HepG2 (cell line): ENCODE measurements around the gene CLDN9. TPM values are rescaled to one million over a fixed set of nuclear protein-coding genes. Genes with fewer than 3 reads are reported as not detected.
A peak's percentile ranks its signal among the peaks of the same experiment; 100 is the strongest.

Experiments used
- ATAC-seq: fragments of 200-7000 bp; cut with Tn5 transposase; 3 replicates; pipeline ENCODE4 v1.9.1; 2020; ENCODE audit warnings: mild to moderate bottlenecking, moderate library complexity
- BruUV-seq: library from RNA; stranded (reverse); fragments of 400-500 nt; replicated peaks from 2 replicates; lab custom pipeline; 2021; lab: Mats Ljungman, UMichigan
- CTCF ChIA-PET: fragments of 300-600 bp; formaldehyde crosslinking; extraction: SDS; loops from one replicate; lab custom pipeline; 2021; ENCODE audit warnings: low total read pairs, inconsistent platforms, low intra/inter-chr PET ratio; lab: Yijun Ruan, JAX
- POLR2A ChIA-PET: fragments of 350-600 bp; sonication (Branson Sonifier 250); formaldehyde crosslinking; loops from one replicate; lab custom pipeline; 2020; ENCODE audit warnings: antibody characterized with exemption, inconsistent platforms; lab: Yijun Ruan, JAX
- DNase-seq: peaks from one replicate; pipeline ENCODE4 v3.0.0-alpha.2; 2015; ENCODE audit warnings: low spot score
- FAIRE-seq: peaks from 3 replicates; lab custom pipeline; 2011; peaks lifted over from hg19 to GRCh38; lab: Jason Lieb, UNC
- H2AFZ ChIP-seq: one replicate; pipeline ENCODE4 v1.6.1; 2011; ENCODE audit warnings: low read length, inconsistent platforms
- H3K27ac ChIP-seq: fragments of 300-600 bp; 3 replicates; pipeline ENCODE4 v1.8.0; 2011; ENCODE audit warnings: mixed run types, mild to moderate bottlenecking, mixed read lengths, low read length, inconsistent platforms; ENCODE audit not compliant: insufficient read depth; ENCODE audit errors: extremely low read length
- H3K27me3 ChIP-seq, 2 experiments: fragments of 200-600 bp in 1 of 2; 2 replicates in 1 of 2; 3 replicates in 1 of 2; pipeline versions ENCODE4 v1.6.0 to v1.8.0; 2011; ENCODE audit warnings: low read length in 2 of 2, mild to moderate bottlenecking in 2 of 2, moderate library complexity in 2 of 2, inconsistent platforms in 1 of 2; ENCODE audit not compliant: insufficient read depth in 2 of 2, control insufficient read depth in 1 of 2
- H3K36me3 ChIP-seq, 2 experiments: fragments of 200-600 bp in 1 of 2; replicated peaks in 1 of 2; 2 replicates in 1 of 2; 3 replicates in 1 of 2; pipeline versions ENCODE4 v1.5.1 to v1.8.0; 2011; ENCODE audit warnings: low read length in 2 of 2, inconsistent platforms in 1 of 2; ENCODE audit not compliant: insufficient read depth in 2 of 2, control insufficient read depth in 1 of 2
- H3K4me1 ChIP-seq: 2 replicates; pipeline ENCODE4 v1.5.1; 2012; ENCODE audit warnings: low read length, inconsistent platforms; ENCODE audit not compliant: insufficient read depth
- H3K4me2 ChIP-seq: 2 replicates; pipeline ENCODE4 v1.6.0; 2011; ENCODE audit warnings: low read depth, low read length, inconsistent platforms
- H3K4me3 ChIP-seq, 3 experiments: fragments of 200-600 bp in 1 of 3; sonication (generic), shearing (Covaris generic) in 1 of 3; replicated peaks in 1 of 3; 2 replicates each; pipeline ENCODE4 v1.5.1; 2011 to 2016; ENCODE audit warnings: low read length in 3 of 3, inconsistent platforms in 2 of 3, low read depth in 2 of 3, mild to moderate bottlenecking in 2 of 3, control low read depth in 1 of 3, mixed read lengths in 1 of 3; ENCODE audit not compliant: insufficient read depth in 1 of 3
- H3K79me2 ChIP-seq: one replicate; pipeline ENCODE4 v1.6.1; 2011; ENCODE audit warnings: low read length, inconsistent platforms; ENCODE audit not compliant: insufficient read depth
- H3K9ac ChIP-seq: 2 replicates; pipeline ENCODE4 v1.6.0; 2011; ENCODE audit warnings: mild to moderate bottlenecking, low read depth, low read length, inconsistent platforms; ENCODE audit not compliant: insufficient read depth
- H3K9me3 ChIP-seq: 2 replicates; pipeline ENCODE4 v1.5.1; 2012; ENCODE audit warnings: mild to moderate bottlenecking, low read length
- H4K20me1 ChIP-seq: 2 replicates; pipeline ENCODE4 v1.6.0; 2011; ENCODE audit warnings: inconsistent platforms, mild to moderate bottlenecking, low read length, moderate library complexity; ENCODE audit not compliant: insufficient read depth
- FOXP4 ChIP-seq: sonication (generic); formaldehyde crosslinking; IDR thresholded peaks from 2 replicates; pipeline ENCODE4 v1.4.0; 2020; ENCODE audit warnings: missing genetic modification reagents
- GABPA ChIP-seq, 2 experiments: IDR thresholded peaks; 2 replicates each; pipeline ENCODE4 v1.6.1; 2011 to 2016; ENCODE audit warnings: low read depth in 2 of 2, low read length in 1 of 2, missing biosample characterization in 1 of 2, missing genetic modification characterization in 1 of 2
- HCFC1 ChIP-seq: fragments of 150-350 bp; IDR thresholded peaks from 2 replicates; pipeline ENCODE4 v1.6.1; 2014; ENCODE audit warnings: low read depth, low read length
- HOXA5 ChIP-seq: sonication (generic); formaldehyde crosslinking; IDR thresholded peaks from 2 replicates; pipeline ENCODE4 v1.4.0; 2020; ENCODE audit warnings: missing genetic modification reagents
- PTBP1 ChIP-seq: fragments of 200-400 bp; formaldehyde crosslinking; IDR thresholded peaks from 2 replicates; pipeline ENCODE4 v1.6.1; 2018; ENCODE audit warnings: low read length, low read depth; ENCODE audit not compliant: poor library complexity, severe bottlenecking
- SNAI1 ChIP-seq: sonication (generic); formaldehyde crosslinking; IDR thresholded peaks from 2 replicates; pipeline ENCODE4 v1.5.0; 2020; ENCODE audit warnings: mild to moderate bottlenecking, missing genetic modification reagents, borderline replicate concordance
- ZNF607 ChIP-seq: sonication (generic); formaldehyde crosslinking; IDR thresholded peaks from 2 replicates; pipeline ENCODE4 v1.5.1; 2020; ENCODE audit warnings: missing genetic modification reagents, mild to moderate bottlenecking, borderline replicate concordance
- ZNF652 ChIP-seq: IDR thresholded peaks from 2 replicates; pipeline ENCODE4 v1.6.1; 2016; ENCODE audit warnings: low read depth, borderline replicate concordance
- WGBS: methylation state at CpG from one replicate; pipeline ENCODE4 v1.1.6; 2017; ENCODE audit warnings: low lambda C conversion rate; 5-methylcytosine and 5-hydroxymethylcytosine counted together
- in situ Hi-C: cut with HindIII; loops from 2 replicates; pipeline ENCODE4 v1.10.0; 2017; ENCODE audit warnings: low pct_unique_long_range_greater_than_20kb; ENCODE audit not compliant: extremely low pct_ligation_motif_present
- intact Hi-C: fragments of 100-400 bp; cut with micrococcal nuclease; formaldehyde crosslinking; loops from one replicate; pipeline ENCODE4 v1.10.0; 2022; ENCODE audit not compliant: unreplicated experiment
- polyA plus RNA-seq, 8 experiments: library from polyadenylated mRNA; depleted of rRNA in 3 of 8; stranded (reverse) in 7 of 8; unstranded in 1 of 8; fragments of >200 nt; fragmentation: Illumina TruSeq in 4 of 8; extraction: Trizol in 4 of 8; gene quantifications; 2 replicates each; pipeline versions ENCODE4 v1.2.1 to v1.2.3, GENCODE V29; 2011 to 2016; ENCODE audit warnings: low read depth in 4 of 8, missing spikeins in 1 of 8, mixed read lengths in 1 of 8; ENCODE audit not compliant: insufficient read depth in 1 of 8
- total RNA-seq, 5 experiments: library from RNA; depleted of rRNA; stranded (reverse); fragments of >200 nt; fragmentation: Illumina TruSeq; extraction: Trizol; gene quantifications; 2 replicates each; pipeline ENCODE4 v1.2.3, GENCODE V29; 2016; ENCODE audit warnings: low read depth in 1 of 5
- TF ChIP-seq, protein P1 (sequence below): IDR thresholded peaks from 2 replicates; pipeline ENCODE4 v1.6.1; 2018; ENCODE audit warnings: missing genetic modification reagents, mild to moderate bottlenecking, missing compliant biosample characterization
- TF ChIP-seq, protein P2 (sequence below): sonication (generic); formaldehyde crosslinking; IDR thresholded peaks from 2 replicates; pipeline ENCODE4 v1.8.0; 2022; ENCODE audit warnings: mild to moderate bottlenecking, missing genetic modification reagents
- TF ChIP-seq, protein P3 (sequence below): IDR thresholded peaks from 2 replicates; pipeline ENCODE4 v1.6.1; 2016; ENCODE audit warnings: control low read depth

Gene CLDN9
- total and polyA plus RNA-seq, 2 of the 13 experiments (the other 11 are each of a cell fraction or from before 2014, with no cell fraction given): 0.15 to 0.26 TPM

- TF ChIP-seq, protein P1, sequence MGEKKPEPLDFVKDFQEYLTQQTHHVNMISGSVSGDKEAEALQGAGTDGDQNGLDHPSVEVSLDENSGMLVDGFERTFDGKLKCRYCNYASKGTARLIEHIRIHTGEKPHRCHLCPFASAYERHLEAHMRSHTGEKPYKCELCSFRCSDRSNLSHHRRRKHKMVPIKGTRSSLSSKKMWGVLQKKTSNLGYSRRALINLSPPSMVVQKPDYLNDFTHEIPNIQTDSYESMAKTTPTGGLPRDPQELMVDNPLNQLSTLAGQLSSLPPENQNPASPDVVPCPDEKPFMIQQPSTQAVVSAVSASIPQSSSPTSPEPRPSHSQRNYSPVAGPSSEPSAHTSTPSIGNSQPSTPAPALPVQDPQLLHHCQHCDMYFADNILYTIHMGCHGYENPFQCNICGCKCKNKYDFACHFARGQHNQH (CRISPR knock-in tag): no peak
- no peak for TF ChIP-seq FOXP4 (CRISPR knock-in tag)
Measured at GRCh38 chr16:3007059-3007956, 5.4 kb upstream of the CLDN9 start (continued).

DNA sequence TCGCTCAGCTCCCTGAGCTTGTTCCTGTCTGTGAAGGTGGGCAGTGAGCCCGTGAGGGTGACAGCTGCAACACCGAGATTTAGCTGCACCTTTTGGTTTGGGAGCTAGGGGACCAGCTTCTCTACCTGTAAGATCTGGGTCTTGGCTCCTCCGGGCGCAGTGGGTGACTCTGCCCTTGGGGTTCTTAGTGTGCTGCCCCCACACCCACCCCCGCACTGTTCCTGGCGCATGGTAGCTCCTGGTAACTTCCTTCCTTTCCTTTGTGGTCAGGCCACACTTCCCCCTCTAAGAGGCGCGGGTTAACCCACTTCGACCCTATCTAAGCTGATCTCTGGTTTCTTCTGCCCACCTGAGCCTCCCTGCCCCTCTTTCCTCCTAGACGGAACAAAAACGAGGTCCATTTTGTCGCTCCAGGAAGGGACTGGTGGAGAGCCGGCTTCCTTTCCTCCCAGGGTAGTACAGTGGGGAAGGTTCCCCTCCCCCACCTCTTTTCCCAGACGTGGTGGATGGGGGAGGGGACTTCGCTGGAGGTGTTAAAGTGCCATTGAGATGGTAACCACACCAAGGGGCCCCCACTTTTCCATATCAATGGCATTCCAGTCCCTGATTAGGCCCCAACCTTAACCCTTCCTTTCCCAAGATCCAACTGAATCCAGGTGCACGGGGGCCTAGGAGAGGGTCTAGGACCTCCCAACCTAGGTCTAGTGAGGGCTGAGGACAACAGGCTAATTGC is 4.6 kb upstream of the CLDN9 start:
- Histone ChIP-seq H3K9ac (peak overlapping the region; percentile 59), H3K4me2 (peak overlapping the region; percentile 68), H4K20me1 (no peaks in the 10 kb centered on the region), H2AFZ (no peak overlapping the region), H3K27me3 (peaks cover 4 to 16% of the 10 kb centered on the region in 2 experiments; a peak in 4 of 5 replicates), H3K4me1 (peaks cover 80% of the 10 kb centered on the region), H3K9me3 (no peaks in the 10 kb centered on the region), H3K4me3 (peak overlapping the region in 1 of 3 experiments; percentile 59; a peak in 2 of 6 replicates), H3K79me2 (no peaks in the 10 kb centered on the region), H3K36me3 (no peaks in the 10 kb centered on the region), H3K27ac (peak overlapping the region; percentile 84)
- intact Hi-C loops: no loop called here
- ChIA-PET POLR2A (interaction anchor here (0.8 to 14.2 kb wide), 4 partner anchors 15 to 125 kb away, joined by 3 to 750 read pairs (median 4); partner anchors contain the start of genes CLDN6, FLYWCH2, HCFC1R1 and THOC6), CTCF (no interaction called here)
- BruUV-seq: no TSS peak
- FAIRE-seq (no peak), ATAC-seq (no peak), DNase-seq (no peak)
- in situ Hi-C loops: no loop called here
- 59% methylated on average over 10 of the region's 17 CpGs for WGBS
- TF ChIP-seq PTBP1: no peak
- TF ChIP-seq GABPA (IDR thresholded peaks at IDR 0.05; ENCODE audit: low read depth, low read length): no peak
- peak; percentile 47; the same call in 1 of the 2 replicates for TF ChIP-seq GABPA (CRISPR knock-in tag; IDR thresholded peaks at IDR 0.05; ENCODE audit: low read depth)
- TF ChIP-seq HCFC1: no peak
- TF ChIP-seq, protein P2, sequence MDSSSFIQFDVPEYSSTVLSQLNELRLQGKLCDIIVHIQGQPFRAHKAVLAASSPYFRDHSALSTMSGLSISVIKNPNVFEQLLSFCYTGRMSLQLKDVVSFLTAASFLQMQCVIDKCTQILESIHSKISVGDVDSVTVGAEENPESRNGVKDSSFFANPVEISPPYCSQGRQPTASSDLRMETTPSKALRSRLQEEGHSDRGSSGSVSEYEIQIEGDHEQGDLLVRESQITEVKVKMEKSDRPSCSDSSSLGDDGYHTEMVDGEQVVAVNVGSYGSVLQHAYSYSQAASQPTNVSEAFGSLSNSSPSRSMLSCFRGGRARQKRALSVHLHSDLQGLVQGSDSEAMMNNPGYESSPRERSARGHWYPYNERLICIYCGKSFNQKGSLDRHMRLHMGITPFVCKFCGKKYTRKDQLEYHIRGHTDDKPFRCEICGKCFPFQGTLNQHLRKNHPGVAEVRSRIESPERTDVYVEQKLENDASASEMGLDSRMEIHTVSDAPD: no peak
- no peak for TF ChIP-seq ZNF607 (CRISPR knock-in tag)
- no peak for TF ChIP-seq SNAI1 (CRISPR knock-in tag)
- TF ChIP-seq, protein P3, sequence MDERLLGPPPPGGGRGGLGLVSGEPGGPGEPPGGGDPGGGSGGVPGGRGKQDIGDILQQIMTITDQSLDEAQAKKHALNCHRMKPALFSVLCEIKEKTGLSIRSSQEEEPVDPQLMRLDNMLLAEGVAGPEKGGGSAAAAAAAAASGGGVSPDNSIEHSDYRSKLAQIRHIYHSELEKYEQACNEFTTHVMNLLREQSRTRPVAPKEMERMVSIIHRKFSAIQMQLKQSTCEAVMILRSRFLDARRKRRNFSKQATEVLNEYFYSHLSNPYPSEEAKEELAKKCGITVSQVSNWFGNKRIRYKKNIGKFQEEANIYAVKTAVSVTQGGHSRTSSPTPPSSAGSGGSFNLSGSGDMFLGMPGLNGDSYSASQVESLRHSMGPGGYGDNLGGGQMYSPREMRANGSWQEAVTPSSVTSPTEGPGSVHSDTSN (CRISPR knock-in tag): no peak
- TF ChIP-seq HOXA5: no peak
- TF ChIP-seq ZNF652 (CRISPR knock-in tag): peak; percentile 69
